ENCODE data around the gene USH1C. TPM values are rescaled to one million over a fixed set of nuclear protein-coding genes. Genes with fewer than 3 reads are reported as not detected.

Gene USH1C
- total and polyA plus RNA-seq, 4 donors: 0.10 to 0.55 (median 0.13) TPM

GRCh38 chr11:17570034-17570433, 25.8 kb upstream of the USH1C start:
- Histone ChIP-seq H3K36me3 (ENCODE audit: control insufficient read depth in 4 of 4, insufficient read depth in 4 of 4, low read length in 4 of 4) (no peaks in the 10 kb centered on the region), H3K4me3 (no peak overlapping the region), H3K4me1 (ENCODE audit: control insufficient read depth in 5 of 5, insufficient read depth in 5 of 5, low read length in 5 of 5) (no peaks in the 10 kb centered on the region), H3K9me3 (ENCODE audit: control insufficient read depth in 4 of 4, insufficient read depth in 3 of 4, low read length in 3 of 4) (peaks cover 0 to 1% (median 0%) of the 10 kb centered on the region in 4 donors), H3K27me3 (ENCODE audit: control insufficient read depth in 3 of 3, insufficient read depth in 3 of 3, low read length in 2 of 3) (peaks cover 0 to 2% (median 0%) of the 10 kb centered on the region in 3 donors), H3K9ac (ENCODE audit: insufficient read depth in 1 of 2, low read length in 2 of 2) (no peak overlapping the region), H3K27ac (ENCODE audit: low read depth in 1 of 2, low read length in 1 of 2) (no peak overlapping the region)
- no peak for ATAC-seq (ENCODE audit: insufficient read depth, low FRiP score)
- no peak for TF ChIP-seq CTCF (IDR thresholded peaks at IDR 0.05; ENCODE audit: control extremely low read depth, extremely low read depth)
- DNase-seq: no peak
- 86 to 87% methylated on average over 23 of the region's 23 CpGs for WGBS, 2 donors

GRCh38 chr11:17568944-17569343, 24.7 kb upstream of the USH1C start:
- no peak for ATAC-seq (ENCODE audit: insufficient read depth, low FRiP score)
- H3K9me3 ChIP-seq (ENCODE audit: control insufficient read depth in 4 of 4, insufficient read depth in 3 of 4, low read length in 3 of 4): peaks cover 0 to 1% (median 0%) of the 10 kb centered on the region in 4 donors
- no peak overlapping the region for H3K9ac ChIP-seq (ENCODE audit: insufficient read depth in 1 of 2, low read length in 2 of 2)
- H3K36me3 ChIP-seq (ENCODE audit: control insufficient read depth in 4 of 4, insufficient read depth in 4 of 4, low read length in 4 of 4): no peaks in the 10 kb centered on the region
- WGBS, 2 donors: 85 to 89% methylated on average over 4 of the region's 4 CpGs
- no peak overlapping the region for H3K4me3 ChIP-seq
- H3K27ac ChIP-seq (ENCODE audit: low read depth in 1 of 2, low read length in 1 of 2): no peak overlapping the region
- no peak for DNase-seq
- H3K4me1 ChIP-seq (ENCODE audit: control insufficient read depth in 5 of 5, insufficient read depth in 5 of 5, low read length in 5 of 5): no peaks in the 10 kb centered on the region
- no peak for TF ChIP-seq CTCF (IDR thresholded peaks at IDR 0.05; ENCODE audit: control extremely low read depth, extremely low read depth)
- peaks cover 0 to 2% (median 0%) of the 10 kb centered on the region in 3 donors for H3K27me3 ChIP-seq (ENCODE audit: control insufficient read depth in 3 of 3, insufficient read depth in 3 of 3, low read length in 2 of 3)

- no peak overlapping the region for H3K4me3 ChIP-seq
- no peaks in the 10 kb centered on the region for H3K9me3 ChIP-seq (ENCODE audit: control insufficient read depth in 4 of 4, insufficient read depth in 3 of 4, low read length in 3 of 4)
- no peak overlapping the region for H3K27ac ChIP-seq (ENCODE audit: low read depth in 1 of 2, low read length in 1 of 2)
- H3K27me3 ChIP-seq (ENCODE audit: control insufficient read depth in 3 of 3, insufficient read depth in 3 of 3, low read length in 2 of 3): no peaks in the 10 kb centered on the region
- ATAC-seq (ENCODE audit: insufficient read depth, low FRiP score) (no peak), DNase-seq (no peak)
- H3K36me3 ChIP-seq (ENCODE audit: control insufficient read depth in 4 of 4, insufficient read depth in 4 of 4, low read length in 4 of 4): no peaks in the 10 kb centered on the region
- peaks cover 0 to 3% (median 0%) of the 10 kb centered on the region in 5 donors for H3K4me1 ChIP-seq (ENCODE audit: control insufficient read depth in 5 of 5, insufficient read depth in 5 of 5, low read length in 5 of 5)
- 55 to 57% methylated on average over 2 of the region's 2 CpGs for WGBS, 2 donors
- TF ChIP-seq CTCF (IDR thresholded peaks at IDR 0.05; ENCODE audit: control extremely low read depth, extremely low read depth): no peak
- H3K9ac ChIP-seq (ENCODE audit: insufficient read depth in 1 of 2, low read length in 2 of 2): no peak overlapping the region
Observed at GRCh38 chr11:17564687-17565042, 20.4 kb upstream of the USH1C start.

Data from lung (tissue), 12 donors.